HG03432 (cell line): Measurements from ENCODE around the gene SDK1.

Source experiments
- ATAC-seq: cut with Tn5 transposase; IDR thresholded peaks from one replicate; pipeline ENCODE4 v1.9.1; 2021; ENCODE audit warnings: mild to moderate bottlenecking, moderate library complexity; ENCODE audit not compliant: unreplicated experiment

Gene SDK1

DNA sequence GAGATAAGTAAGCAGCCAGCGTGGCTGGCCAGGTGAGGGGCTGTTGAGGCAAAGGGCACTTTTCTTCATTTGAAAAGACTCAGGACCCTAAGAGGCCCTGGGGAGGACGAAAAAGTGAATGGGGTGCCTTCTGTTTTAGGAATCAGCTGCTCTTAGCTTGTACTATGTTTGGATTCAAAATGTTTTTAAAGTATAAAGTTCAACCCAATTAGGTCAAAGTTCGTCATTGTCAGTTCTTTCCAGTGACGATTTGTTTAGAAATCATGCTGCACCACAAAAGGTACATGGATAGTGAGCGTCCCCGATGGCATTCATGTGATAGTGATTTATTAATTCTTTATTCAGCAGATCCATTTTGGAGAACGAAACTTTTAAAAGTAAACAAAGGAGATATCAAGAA lies 338.2 kb downstream of the SDK1 start:
- no peak for ATAC-seq

DNA sequence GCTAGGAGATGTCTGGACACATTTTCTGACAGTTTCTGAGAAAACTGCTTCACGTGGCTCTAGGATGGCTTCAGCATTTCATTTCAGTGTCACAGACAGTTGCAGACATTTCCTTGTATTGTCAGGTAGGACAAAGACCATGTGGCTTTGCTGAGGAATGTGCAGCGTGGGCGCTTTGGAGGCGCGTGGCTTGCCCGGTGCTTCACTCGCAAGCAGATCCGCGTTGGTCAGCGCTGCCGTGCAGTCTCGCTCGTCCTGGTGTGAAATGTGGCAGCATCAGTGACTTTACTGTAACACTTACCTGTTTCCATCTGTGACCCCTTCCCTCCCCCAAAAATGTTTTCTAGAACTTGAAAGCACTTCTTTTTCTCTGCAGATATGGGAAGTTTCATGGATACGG lies 340.5 kb downstream of the SDK1 start:
- ATAC-seq, result no peak

DNA sequence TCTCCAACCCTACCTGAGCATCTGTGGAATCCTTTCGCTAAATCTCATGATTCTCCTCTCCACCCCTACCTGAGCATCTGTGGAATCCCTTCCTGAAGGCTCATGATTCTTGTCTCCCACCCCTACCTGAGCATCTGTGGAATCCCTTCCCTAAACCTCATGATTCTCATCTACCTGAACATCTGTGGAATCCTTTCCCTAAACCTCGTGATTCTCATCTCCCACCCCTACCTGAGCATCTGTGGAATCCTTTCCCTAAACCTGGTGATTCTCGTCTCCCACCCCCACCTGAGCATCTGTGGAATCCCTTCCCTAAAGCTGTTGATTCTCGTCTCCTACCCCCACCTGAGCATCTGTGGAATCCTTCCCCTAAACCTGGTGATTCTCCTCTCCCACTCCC lies 342.0 kb downstream of the SDK1 start:
- no peak for ATAC-seq

DNA sequence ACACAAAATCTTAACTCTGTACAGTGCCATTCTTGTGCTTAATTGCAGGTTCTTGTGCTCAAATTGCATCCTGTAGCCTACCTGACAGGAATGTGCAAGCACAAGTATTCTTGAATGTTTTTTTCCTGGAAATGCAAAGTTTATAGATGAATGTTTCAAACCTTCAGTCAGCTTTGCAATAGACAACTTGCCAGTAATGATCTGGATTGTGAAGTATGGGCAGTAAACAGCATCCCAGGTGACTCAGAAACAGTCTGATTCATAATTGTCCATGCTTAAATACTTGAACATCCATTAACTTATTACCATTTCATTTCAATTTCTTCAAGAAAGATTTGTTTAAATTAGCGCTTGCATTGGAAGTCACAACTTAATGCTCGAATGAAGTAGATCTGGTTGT lies 347.2 kb downstream of the SDK1 start:
- no peak for ATAC-seq

DNA sequence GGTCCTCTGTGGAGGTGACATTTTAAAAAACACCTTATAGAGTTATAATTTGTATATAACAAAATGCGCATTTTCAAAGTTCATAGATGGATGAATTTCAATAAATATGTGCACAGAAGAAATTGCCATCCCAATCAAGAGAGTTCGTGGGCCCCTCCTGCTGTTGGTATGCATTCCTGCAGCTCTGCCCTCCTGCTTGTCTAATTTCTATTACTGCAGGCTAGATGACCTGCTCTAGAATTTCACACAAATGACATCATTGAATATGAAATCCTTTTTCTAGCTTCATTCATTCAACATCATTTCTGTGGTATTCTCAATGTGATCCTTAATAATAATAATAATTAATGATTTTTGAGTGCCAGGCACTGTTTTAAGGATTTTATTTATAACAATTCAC lies 348.2 kb downstream of the SDK1 start:
- no peak for ATAC-seq

DNA sequence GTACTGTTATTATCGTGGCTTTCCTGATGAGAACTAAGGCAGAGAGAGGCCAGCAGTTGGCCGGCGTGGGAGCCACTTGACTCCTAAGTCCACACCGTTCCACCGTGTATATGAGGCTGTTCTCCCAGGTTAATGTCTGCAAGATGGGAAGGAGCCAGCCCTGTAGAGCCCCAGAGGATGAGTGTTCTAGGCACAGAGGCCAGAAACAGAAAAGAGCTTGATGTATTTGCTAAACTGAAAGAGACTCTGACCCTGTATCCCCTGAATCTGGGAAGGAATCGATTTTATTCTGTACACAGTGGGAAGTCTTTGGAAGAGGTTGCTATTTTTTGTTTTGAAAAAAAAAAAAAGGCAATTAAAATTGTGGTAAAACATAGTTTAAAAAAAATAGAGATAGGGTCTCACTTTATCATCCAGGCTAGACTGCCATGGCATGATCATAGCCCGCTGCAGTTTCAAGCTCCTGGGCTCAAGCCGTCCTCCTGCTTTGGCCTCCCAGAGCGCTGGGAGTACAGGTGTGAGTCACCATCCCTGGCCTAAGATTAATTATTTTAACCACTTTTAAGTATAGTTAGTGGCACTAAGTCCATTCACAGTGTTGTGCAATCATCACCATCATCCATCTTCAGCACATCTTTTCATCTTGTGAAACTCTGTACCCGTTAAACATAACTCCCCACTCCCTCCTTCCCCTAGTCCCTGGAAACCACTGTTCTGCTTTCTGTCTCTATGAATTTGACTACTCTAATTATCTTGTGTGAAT lies 348.8 kb downstream of the SDK1 start:
- ATAC-seq, result no peak

DNA sequence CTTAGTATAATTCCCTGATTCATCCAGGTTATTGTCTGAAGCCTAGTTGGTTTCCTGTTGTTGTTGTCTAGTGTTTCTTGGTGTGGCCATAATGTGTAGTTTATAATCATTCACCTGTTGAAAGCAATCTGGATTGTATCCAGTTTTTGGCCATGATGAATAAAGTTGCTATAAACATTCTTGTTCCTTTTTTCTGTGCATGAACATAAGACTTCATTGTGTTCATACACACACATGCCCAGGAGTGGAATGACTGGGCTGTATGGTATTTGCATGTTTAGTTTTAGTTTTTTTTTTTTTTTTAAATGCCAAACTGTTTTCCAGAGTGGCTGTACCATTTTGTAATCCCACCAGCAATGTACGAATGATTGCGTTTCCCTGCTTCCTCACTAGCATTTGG lies 349.8 kb downstream of the SDK1 start:
- ATAC-seq, result no peak

DNA sequence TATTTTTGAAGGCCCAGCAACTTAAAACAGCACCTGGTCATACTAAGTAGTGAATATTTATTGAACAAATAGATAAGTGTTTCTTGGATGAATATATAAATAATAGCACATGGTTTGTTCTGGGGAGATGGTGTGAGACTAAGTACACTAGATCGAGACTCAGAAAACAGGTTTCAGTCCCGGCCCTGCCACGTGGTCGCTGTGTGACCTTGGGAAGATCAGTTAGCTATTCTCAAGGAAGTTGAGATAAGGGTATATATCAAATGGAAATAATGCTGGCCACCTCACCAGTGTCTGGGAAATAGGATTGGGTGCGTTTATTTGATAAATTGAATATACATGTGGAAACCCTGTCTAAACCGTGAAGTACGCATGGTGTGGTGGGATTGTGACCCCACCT lies 354.6 kb downstream of the SDK1 start:
- no peak for ATAC-seq

DNA sequence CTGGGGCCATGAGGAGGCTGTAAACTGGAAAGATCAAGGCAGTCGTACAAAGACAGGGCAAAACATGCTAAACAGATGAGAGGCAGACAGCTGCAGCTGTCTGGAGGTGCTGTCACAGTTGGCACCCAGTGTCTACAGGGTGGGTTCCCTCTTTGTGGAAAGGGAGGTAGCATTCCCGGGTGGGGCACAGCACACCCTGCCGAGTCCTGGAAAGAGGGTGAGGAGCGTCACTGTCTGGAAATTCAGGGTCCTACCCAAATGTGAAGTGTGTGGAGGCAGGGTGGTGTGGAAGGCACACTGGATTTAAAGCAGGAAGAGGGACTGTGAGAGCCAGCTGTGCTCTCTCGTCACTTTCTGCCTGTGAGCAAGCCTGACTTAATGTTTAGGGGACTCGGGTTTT lies 356.2 kb downstream of the SDK1 start:
- no peak for ATAC-seq

DNA sequence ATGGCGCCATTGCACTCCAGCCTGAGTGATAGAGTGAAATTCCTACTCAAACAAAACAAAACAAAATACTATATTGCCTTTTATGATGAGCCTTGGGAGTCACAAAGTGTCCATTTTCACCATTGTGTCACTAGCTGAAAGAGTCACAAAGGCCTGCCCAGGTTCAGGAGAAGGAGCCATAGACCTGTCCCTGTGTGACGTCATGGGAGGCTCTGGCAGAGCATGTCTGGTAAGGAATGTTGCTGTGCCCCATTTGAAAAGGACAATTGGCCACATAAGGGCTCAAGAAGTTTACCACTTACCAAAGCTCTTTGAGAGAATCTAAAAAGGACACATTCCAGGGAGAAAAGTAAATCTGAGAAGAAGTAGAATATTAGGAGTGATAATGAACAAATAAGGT lies 367.7 kb downstream of the SDK1 start:
- no peak for ATAC-seq

DNA sequence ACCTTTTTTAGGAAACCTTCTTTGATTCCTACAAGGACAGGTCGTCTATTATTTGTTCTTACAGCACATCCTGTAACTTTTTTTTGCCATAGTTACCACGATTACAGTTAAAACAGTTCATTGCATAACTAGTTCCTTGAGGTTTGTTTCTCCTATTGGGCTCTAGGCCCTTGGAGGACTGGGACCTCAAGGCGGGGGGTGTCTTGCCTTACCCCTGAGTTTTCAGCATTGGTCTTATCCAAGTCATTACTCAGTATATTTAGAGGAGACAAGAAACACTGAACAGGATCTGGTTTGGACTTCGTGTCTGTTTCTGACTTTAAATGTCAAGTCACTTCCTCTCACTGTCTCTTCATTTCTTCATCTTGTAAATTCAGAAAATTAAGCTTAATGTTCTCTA lies 369.8 kb downstream of the SDK1 start:
- no peak for ATAC-seq

DNA sequence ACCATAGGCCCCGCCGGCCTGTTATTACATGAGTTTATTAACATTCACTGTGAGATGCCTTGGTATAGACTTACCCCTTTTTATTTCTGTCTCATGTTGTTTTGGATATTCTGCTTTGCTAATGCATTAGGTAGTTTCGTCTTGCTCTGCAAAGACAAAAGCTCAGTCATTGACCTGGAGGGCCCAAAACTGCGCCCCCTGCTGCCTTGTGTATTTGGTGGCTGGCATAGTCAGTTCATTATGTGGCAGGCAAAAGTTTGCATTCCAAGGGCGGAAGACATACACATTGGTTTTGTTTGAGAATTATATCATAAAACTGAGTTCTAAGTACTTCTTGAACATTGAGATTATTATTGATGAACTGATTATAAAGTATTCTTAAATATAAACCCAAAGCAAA lies 372.5 kb downstream of the SDK1 start:
- no peak for ATAC-seq

DNA sequence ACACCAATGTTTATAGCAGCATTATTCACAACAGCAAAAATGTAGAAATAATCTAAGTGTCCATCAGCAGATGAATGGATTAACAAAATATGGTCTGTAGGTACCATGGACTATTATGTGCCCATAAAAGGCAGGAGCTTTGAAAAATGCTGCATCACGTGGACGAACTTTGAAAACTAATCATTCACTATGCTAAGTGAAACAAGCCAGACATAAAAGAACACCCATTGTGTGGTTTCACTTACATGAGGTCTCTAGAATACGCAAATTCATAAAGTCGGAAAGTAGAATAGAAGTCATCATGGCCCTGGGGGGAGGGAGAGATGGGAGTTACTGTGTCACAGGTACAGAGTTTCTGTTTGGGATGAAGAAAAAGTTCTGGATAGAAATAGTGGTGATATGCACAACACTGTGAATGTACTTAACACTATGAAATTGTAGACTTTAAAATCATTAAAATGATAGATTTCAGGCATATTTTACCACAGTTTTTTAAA lies 377.3 kb downstream of the SDK1 start:
- ATAC-seq, result no peak

DNA sequence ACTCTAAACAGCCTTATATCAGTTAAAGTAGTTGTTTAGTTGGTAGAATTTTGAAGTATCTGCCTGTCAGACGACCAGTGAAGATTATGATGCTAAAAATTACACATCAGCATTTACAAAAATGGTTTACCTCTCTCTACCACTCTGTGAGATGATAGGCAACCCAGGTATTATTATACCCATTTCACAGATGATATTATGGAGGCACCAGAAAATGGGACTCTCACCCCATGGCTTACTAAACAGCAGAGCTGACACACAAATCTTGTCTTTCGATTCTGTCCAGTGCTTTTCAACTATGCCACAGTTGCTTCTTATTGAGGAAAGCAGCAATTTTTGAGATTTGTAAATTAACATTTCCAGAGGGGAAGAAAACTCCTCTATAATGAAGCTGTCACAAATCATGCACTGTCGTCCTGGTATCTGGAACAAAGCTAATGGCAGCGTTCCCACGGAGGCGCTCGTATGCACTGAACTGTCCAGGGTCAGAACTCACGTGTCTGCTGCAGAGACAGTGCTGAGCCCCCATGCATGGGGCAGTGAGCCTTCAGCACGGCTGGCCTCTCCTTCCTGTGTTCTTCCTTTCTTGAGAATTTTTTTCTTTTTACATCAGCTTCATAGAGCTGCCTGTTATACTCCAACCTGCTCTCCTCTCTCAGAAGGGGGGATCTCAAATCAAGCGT lies 381.1 kb downstream of the SDK1 start:
- no peak for ATAC-seq

DNA sequence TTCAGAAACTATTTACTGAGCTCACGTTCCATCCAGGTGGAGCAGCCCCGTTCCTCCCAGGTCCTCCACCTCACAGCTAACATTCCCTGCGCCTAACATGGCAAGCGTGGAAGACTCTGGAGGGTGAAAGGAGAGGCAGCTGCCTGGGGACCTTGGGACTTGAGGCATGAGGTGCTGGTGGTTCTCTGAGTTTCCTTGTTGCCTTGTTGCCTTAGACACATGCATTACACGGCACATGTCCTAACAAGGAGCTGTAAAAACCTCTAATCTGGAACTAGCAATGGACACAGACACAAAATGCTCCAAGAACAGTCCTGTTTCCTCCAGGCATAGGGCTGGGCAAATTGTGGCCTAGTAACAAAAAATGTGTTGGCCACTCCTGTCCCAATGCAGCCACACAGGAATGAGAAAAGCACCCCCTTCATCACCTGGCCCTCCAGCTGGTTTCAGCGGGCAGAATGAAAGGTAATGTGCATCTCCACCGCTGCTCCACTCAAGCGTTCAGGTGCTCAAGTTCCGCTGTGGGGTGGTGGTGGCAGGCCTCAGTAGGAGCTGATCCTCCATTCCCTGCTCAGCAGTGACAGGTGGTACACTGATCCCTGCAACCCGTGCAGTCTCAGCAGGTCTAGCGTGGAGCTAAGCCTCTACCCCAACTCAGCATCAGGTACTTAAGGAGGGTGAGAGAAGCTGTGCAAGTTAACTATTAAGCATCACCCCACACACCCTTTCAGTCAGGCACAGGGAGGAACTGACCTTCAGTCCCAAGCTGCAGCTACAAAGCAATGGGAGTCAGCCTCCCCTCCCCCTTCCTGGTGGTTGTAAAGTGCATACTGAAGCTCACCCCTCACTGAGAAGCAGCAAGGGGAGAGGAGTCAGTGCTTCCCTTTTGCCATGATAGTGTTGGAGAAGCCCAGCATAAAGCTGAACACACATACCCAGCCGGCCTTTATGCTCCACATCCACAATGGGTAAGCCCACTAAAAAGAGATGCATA lies 382.8 kb downstream of the SDK1 start:
- no peak for ATAC-seq

DNA sequence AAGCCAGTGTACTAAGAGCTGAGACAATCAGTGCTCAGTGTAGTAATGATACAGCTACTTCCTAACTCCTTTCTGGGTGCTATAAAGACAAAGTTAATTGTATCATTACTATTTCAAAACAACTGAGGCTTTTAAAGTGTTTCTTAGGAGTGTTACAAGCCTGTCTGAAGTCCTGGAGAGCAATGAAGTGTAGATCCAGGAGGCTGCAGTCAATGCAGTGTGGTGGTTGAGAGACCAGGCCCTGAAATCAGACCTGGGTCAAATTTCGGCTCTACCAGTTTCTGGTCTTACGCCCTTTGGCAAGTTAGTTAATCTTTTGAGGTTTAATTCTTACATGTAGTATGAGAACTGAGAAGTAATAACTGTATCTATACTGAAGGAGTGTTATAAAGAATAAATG lies 387.0 kb downstream of the SDK1 start:
- ATAC-seq, result no peak

DNA sequence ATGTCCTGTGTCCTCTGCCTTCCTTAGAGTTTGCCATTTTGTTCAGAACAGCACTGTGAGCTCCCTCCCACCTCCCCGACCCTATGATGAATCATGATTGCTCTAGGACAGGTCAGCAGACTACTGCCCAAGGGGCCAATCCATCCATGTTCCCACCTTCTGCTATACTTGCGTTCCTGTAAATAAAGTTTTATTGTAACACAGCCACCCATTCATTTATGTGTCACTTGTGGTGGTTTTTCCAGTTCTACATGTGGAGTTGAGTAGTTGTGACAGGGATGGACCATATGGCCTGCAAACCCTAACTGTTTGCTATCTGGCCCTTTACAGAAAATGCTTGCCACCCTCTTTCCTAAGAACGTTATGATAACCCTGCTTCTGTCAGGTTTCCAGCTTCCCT lies 387.8 kb downstream of the SDK1 start:
- ATAC-seq, result no peak

DNA sequence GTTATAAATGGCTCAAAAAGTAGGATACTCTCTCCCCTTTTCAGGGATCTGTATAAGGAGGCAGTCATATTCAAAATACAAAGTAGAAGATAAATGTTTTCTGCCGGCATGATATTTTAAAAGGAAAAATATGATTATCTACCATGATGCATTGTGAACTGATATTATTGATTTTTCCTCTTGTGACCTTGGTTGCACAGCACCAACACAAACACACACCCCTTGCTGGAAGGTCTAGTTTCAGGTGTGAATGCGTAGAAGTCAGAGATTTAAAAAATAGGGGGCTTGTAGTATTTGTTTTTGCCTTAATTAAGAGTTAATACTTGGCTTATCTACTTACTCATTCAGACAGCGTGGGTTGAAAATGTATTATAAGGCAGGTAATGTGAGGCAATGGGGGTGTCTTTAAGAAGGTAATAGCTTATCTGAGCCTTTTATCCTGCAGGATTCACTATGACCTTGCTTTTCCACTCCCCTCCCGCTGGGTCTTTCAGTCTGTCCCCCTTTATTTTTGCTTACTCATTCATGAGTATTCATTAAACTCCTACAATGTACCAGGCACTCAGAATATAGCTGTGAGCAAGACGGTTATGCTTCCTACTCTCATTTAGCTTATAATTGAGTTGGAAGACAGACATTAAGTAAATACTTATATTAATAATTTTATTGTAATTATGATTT lies 390.6 kb downstream of the SDK1 start:
- ATAC-seq, result no peak

DNA sequence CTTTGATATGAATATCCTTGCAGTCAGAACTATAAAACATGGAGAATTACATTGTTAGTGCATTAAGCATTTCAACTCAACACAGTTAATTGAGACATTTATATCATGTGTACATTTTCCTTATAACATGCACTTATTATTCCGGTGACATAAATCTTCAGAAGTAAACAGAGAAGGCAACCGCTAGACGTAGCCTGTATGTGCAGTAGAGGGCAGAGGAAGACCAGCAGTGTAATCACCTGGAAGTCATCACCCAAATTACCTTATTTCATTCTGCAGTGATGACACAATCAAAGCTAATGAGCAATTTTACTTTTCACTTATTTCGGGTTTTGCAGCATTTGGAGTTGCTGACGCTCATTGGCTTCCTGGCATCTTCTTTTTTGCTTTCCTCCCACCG lies 394.6 kb downstream of the SDK1 start:
- ATAC-seq, result no peak

DNA sequence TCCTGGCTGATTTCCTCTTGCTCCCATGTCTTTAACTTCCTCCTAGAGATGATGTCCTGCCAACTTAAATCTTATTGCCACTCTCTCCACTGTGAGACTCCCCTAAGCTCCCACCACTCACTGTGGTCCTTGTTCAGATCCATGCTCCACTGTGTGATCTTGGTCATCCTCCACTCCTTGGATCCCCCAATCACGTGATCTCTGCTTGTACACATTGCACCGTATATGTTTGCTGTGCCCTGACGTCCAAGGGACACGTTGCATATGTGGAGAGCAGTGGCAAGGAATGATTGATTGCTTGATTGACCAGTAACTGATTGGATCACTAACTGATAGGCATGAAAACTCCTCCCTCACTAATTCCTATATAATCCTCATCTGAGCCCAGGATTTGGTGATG lies 395.1 kb downstream of the SDK1 start:
- no peak for ATAC-seq

DNA sequence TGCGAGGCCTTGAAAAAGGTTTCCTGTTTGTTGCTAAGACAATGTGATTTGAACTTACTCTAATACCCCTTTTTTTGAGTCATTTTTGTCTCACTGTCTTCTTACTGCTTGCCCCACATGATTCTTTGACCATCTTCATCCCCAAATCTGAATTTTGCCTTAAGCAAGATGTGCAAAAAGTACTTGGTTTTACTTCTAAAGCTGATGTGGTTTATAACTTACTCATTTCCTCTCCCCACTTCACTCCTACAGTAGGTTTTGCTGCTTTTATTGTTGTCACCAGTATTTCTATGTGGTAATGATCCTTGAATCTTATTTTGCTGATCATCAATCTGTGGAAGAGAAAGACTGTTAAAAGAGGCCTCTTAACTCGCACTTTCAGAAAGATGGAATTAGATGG lies 396.4 kb downstream of the SDK1 start:
- no peak for ATAC-seq
